ENCODE measurements around the gene SYNJ1. TPM values are rescaled to one million over a fixed set of nuclear protein-coding genes. Genes with fewer than 3 reads are reported as not detected.

Gene SYNJ1
- total and polyA plus RNA-seq, 2 of the 13 experiments (the other 11 are each of a cell fraction or from before 2014, with no cell fraction given): 2.0 to 2.7 TPM

GRCh38 chr21:32599526-32599925 lies 128.3 kb downstream of the SYNJ1 start (continued):
- TF ChIP-seq, protein P1, sequence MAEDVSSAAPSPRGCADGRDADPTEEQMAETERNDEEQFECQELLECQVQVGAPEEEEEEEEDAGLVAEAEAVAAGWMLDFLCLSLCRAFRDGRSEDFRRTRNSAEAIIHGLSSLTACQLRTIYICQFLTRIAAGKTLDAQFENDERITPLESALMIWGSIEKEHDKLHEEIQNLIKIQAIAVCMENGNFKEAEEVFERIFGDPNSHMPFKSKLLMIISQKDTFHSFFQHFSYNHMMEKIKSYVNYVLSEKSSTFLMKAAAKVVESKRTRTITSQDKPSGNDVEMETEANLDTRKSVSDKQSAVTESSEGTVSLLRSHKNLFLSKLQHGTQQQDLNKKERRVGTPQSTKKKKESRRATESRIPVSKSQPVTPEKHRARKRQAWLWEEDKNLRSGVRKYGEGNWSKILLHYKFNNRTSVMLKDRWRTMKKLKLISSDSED (CRISPR knock-in tag; IDR thresholded peaks at IDR 0.05): no peak
- TF ChIP-seq IRF9 (CRISPR knock-in tag; IDR thresholded peaks at IDR 0.05; ENCODE audit: borderline replicate concordance): no peak
- no peak for TF ChIP-seq ZNF124 (CRISPR knock-in tag; IDR thresholded peaks at IDR 0.05)
- no peak for TF ChIP-seq ZNF382 (CRISPR knock-in tag; IDR thresholded peaks at IDR 0.05; ENCODE audit: borderline replicate concordance)
- TF ChIP-seq ZFYVE20 (CRISPR knock-in tag; IDR thresholded peaks at IDR 0.05; ENCODE audit: borderline replicate concordance, low read depth): no peak
- no peak for TF ChIP-seq ZBTB7A (CRISPR knock-in tag; IDR thresholded peaks at IDR 0.05)
- TF ChIP-seq GATAD2A (CRISPR knock-in tag; IDR thresholded peaks at IDR 0.05): peak; percentile 29
- TF ChIP-seq HIC2 (CRISPR knock-in tag; IDR thresholded peaks at IDR 0.05; ENCODE audit: low read depth): peak; percentile 90
- TF ChIP-seq MIER2 (CRISPR knock-in tag; IDR thresholded peaks at IDR 0.05): no peak
- no peak for TF ChIP-seq ZNF263 (CRISPR knock-in tag; IDR thresholded peaks at IDR 0.05)
- TF ChIP-seq KAT8 (CRISPR knock-in tag; IDR thresholded peaks at IDR 0.05): no peak
- peak; percentile 55 for TF ChIP-seq RBM22 (optimal IDR thresholded peaks at IDR 0.05; ENCODE audit: low read length)
- no peak for TF ChIP-seq ZNF232 (CRISPR knock-in tag; IDR thresholded peaks at IDR 0.05; ENCODE audit: borderline replicate concordance)
- peak; percentile 90 for TF ChIP-seq FOSL2 (CRISPR knock-in tag; IDR thresholded peaks at IDR 0.05)
- TF ChIP-seq ZNF619 (CRISPR knock-in tag; IDR thresholded peaks at IDR 0.05): no peak
- TF ChIP-seq ZBTB38 (CRISPR knock-in tag; IDR thresholded peaks at IDR 0.05): peak; percentile 76
- no peak for TF ChIP-seq GLMP (CRISPR knock-in tag; IDR thresholded peaks at IDR 0.05; ENCODE audit: borderline replicate concordance)
- no peak for TF ChIP-seq ZBTB7B (CRISPR knock-in tag; IDR thresholded peaks at IDR 0.05)
- TF ChIP-seq FOXO1 (CRISPR knock-in tag; IDR thresholded peaks at IDR 0.05): peak; percentile 16; the same call in 1 of the 2 replicates
- TF ChIP-seq, protein P2, sequence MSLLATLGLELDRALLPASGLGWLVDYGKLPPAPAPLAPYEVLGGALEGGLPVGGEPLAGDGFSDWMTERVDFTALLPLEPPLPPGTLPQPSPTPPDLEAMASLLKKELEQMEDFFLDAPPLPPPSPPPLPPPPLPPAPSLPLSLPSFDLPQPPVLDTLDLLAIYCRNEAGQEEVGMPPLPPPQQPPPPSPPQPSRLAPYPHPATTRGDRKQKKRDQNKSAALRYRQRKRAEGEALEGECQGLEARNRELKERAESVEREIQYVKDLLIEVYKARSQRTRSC (CRISPR knock-in tag; IDR thresholded peaks at IDR 0.05; ENCODE audit: low read depth): no peak
- 0 out of 2 replicates have a peak, but pooled peaks have one; percentile 34 for TF ChIP-seq HNRNPL (IDR thresholded peaks at IDR 0.05; ENCODE audit: low read depth, low read length)
- TF ChIP-seq RXRA (CRISPR knock-in tag; IDR thresholded peaks at IDR 0.05): no peak; the same call in 1 of the 2 replicates
- TF ChIP-seq NFE2L2 (IDR thresholded peaks at IDR 0.05; ENCODE audit: low read length): no peak
- no peak for TF ChIP-seq SALL1 (CRISPR knock-in tag; IDR thresholded peaks at IDR 0.05)
- TF ChIP-seq HBP1 (CRISPR knock-in tag; IDR thresholded peaks at IDR 0.05; ENCODE audit: low read depth): no peak
